ENCODE data around the gene SGCG. TPM values are rescaled to one million over a fixed set of nuclear protein-coding genes. Genes with fewer than 3 reads are reported as not detected.

The SGCG gene
- total and polyA plus RNA-seq, 2 of the 4 experiments (the other 2 are of a cell fraction), result under 0.01 TPM; not detected in 1

DNA sequence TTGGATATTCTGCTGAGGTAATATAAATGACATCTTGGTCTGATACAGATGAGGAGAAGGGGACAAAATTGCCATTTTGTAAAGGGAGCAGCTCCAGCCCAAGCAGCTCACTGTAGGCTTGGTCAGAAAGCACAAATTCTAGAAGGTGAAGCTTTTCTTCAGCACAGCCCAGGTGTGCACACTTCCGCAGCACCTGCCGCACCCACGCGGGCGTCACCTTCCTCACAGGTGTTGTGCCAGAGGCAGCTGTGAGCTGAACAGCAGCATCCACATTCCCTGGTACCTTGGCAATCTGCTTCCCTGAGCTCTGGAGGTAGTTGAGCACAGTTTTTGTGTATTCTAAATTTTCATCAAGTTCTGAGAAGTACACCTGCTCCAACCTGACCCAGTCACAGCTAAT is 173.7 kb downstream of the SGCG start:
- H2BK120ac ChIP-seq (ENCODE audit: low read depth, low read length), result no peak overlapping the region
- in situ Hi-C loops (cut with MboI; ENCODE audit: low sequenced_read_pairs) (loop anchor here (25.0 kb wide), 1 partner anchor 533 kb away; the partner anchor contains the start of genes C1QTNF9B and MIPEP), dilution Hi-C loops (cut with HindIII; ENCODE audit: low sequenced_read_pairs, unreplicated experiment) (no loop called here), intact Hi-C loops (cut with micrococcal nuclease) (no loop called here)
- H3K4ac ChIP-seq (ENCODE audit: low read depth, low read length), result no peak overlapping the region
- BruUV-seq (replicated peaks), result no TSS peak
- no peak for ATAC-seq (ENCODE audit: low read depth)
- H4K5ac ChIP-seq (ENCODE audit: low read depth, low read length), result no peak overlapping the region
- CTCF ChIA-PET, result no interaction called here
- H4K20me1 ChIP-seq (ENCODE audit: insufficient read depth, low read length), result peaks cover 6% of the 10 kb centered on the region; the same call in 1 of the 2 replicates
- no peak for DNase-seq
- H3K9ac ChIP-seq (ENCODE audit: low read depth, low read length), result no peak overlapping the region
- no peak overlapping the region for H3K27ac ChIP-seq (ENCODE audit: insufficient read depth, low read length)
- no peaks in the 10 kb centered on the region for H3K9me3 ChIP-seq (ENCODE audit: control insufficient read depth, insufficient read depth, low read length)
- no peak overlapping the region for H3K18ac ChIP-seq (ENCODE audit: low read depth, low read length)
- H3K23ac ChIP-seq (ENCODE audit: low read depth, low read length), result no peak overlapping the region
- H4K8ac ChIP-seq (ENCODE audit: low read depth in 2 of 2, low read length in 2 of 2), result no peak overlapping the region
- H2AFZ ChIP-seq (replicated peaks; ENCODE audit: low read length, poor library complexity), result no peak overlapping the region
- H3K4me3 ChIP-seq (ENCODE audit: insufficient read depth, low read depth, low read length), result no peak overlapping the region
- peaks cover 41 to 63% of the 10 kb centered on the region in 2 experiments for H3K79me1 ChIP-seq (ENCODE audit: low read depth in 1 of 2, low read length in 2 of 2)
- no peak overlapping the region for H3K4me2 ChIP-seq (ENCODE audit: low read depth, low read length)
- H2BK20ac ChIP-seq (ENCODE audit: low read depth, low read length), result no peak overlapping the region
- H3K56ac ChIP-seq (ENCODE audit: extremely low read depth, insufficient read depth, low read length), result no peak overlapping the region
- H3K14ac ChIP-seq (replicated peaks; ENCODE audit: low read depth, low read length), result no peak overlapping the region
- no peak overlapping the region for H2AK9ac ChIP-seq (replicated peaks; ENCODE audit: low read depth, low read length, poor library complexity)
- peaks cover 13% of the 10 kb centered on the region for H3K4me1 ChIP-seq (ENCODE audit: control insufficient read depth, insufficient read depth, low read length)
- TF ChIP-seq POLR2A (IDR thresholded peaks at IDR 0.05; ENCODE audit: low read depth, low read length) (no peak), RCOR1 (IDR thresholded peaks at IDR 0.05; ENCODE audit: insufficient replicate concordance, low read length) (no peak), SMC3 (IDR thresholded peaks at IDR 0.05; ENCODE audit: low read depth, low read length) (no peak), MXI1 (IDR thresholded peaks at IDR 0.05; ENCODE audit: borderline replicate concordance, low read depth, low read length) (no peak), NFE2L2 (IDR thresholded peaks at IDR 0.05; ENCODE audit: low read depth, low read length) (no peak), CEBPB (IDR thresholded peaks at IDR 0.05; ENCODE audit: low read depth, low read length) (no peak), BHLHE40 (IDR thresholded peaks at IDR 0.05; ENCODE audit: low read depth, low read length) (no peak), MAZ (IDR thresholded peaks at IDR 0.05; ENCODE audit: borderline replicate concordance, low read depth, low read length) (no peak), RAD21 (IDR thresholded peaks at IDR 0.05; ENCODE audit: low read length) (no peak), RFX5 (IDR thresholded peaks at IDR 0.05; ENCODE audit: low read depth, low read length) (no peak), CHD1 (IDR thresholded peaks at IDR 0.05; ENCODE audit: low read depth, low read length) (no peak), FOS (IDR thresholded peaks at IDR 0.05; ENCODE audit: low read depth, low read length) (no peak)
- TF ChIP-seq, protein P1, sequence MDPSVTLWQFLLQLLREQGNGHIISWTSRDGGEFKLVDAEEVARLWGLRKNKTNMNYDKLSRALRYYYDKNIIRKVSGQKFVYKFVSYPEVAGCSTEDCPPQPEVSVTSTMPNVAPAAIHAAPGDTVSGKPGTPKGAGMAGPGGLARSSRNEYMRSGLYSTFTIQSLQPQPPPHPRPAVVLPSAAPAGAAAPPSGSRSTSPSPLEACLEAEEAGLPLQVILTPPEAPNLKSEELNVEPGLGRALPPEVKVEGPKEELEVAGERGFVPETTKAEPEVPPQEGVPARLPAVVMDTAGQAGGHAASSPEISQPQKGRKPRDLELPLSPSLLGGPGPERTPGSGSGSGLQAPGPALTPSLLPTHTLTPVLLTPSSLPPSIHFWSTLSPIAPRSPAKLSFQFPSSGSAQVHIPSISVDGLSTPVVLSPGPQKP (IDR thresholded peaks at IDR 0.05; ENCODE audit: borderline replicate concordance, low read depth, low read length), result no peak
- TF ChIP-seq, protein P2, sequence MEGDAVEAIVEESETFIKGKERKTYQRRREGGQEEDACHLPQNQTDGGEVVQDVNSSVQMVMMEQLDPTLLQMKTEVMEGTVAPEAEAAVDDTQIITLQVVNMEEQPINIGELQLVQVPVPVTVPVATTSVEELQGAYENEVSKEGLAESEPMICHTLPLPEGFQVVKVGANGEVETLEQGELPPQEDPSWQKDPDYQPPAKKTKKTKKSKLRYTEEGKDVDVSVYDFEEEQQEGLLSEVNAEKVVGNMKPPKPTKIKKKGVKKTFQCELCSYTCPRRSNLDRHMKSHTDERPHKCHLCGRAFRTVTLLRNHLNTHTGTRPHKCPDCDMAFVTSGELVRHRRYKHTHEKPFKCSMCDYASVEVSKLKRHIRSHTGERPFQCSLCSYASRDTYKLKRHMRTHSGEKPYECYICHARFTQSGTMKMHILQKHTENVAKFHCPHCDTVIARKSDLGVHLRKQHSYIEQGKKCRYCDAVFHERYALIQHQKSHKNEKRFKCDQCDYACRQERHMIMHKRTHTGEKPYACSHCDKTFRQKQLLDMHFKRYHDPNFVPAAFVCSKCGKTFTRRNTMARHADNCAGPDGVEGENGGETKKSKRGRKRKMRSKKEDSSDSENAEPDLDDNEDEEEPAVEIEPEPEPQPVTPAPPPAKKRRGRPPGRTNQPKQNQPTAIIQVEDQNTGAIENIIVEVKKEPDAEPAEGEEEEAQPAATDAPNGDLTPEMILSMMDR (conservative IDR thresholded peaks at IDR 0.05; ENCODE audit: low read depth, low read length), result no peak
- TF ChIP-seq, protein P3, sequence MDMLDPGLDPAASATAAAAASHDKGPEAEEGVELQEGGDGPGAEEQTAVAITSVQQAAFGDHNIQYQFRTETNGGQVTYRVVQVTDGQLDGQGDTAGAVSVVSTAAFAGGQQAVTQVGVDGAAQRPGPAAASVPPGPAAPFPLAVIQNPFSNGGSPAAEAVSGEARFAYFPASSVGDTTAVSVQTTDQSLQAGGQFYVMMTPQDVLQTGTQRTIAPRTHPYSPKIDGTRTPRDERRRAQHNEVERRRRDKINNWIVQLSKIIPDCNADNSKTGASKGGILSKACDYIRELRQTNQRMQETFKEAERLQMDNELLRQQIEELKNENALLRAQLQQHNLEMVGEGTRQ (IDR thresholded peaks at IDR 0.05; ENCODE audit: low read depth, low read length), result no peak
- no peak overlapping the region for H4K91ac ChIP-seq (ENCODE audit: insufficient read depth, low read depth, low read length)
- no peak overlapping the region for H2BK15ac ChIP-seq (ENCODE audit: low read depth, low read length)
- 94% methylated on average over 5 of the region's 5 CpGs; no CpG with 5 or more reads in 1 of the 2 experiments for WGBS, 2 experiments (ENCODE audit: extremely low coverage in 2 of 2, insufficient read length in 1 of 2)
- H3K36me3 ChIP-seq (ENCODE audit: control insufficient read depth, insufficient read depth, low read length), result peaks cover 48% of the 10 kb centered on the region
- H2BK5ac ChIP-seq (ENCODE audit: low read depth, low read length, poor library complexity, severe bottlenecking), result no peak overlapping the region
- H2AK5ac ChIP-seq (ENCODE audit: low read depth, low read length), result no peak overlapping the region
- peaks cover 5% of the 10 kb centered on the region; the same call in 1 of the 2 replicates for H3K9me1 ChIP-seq (ENCODE audit: insufficient read depth, low read length)
- POLR2A ChIA-PET (ENCODE audit: unreplicated experiment), result no interaction called here
- H3K27me3 ChIP-seq (ENCODE audit: control insufficient read depth, insufficient read depth, low read length), result no peaks in the 10 kb centered on the region
